Prostate gland (tissue), 2 donors: ENCODE data around the gene RAB3GAP2. TPM values are rescaled to one million over a fixed set of nuclear protein-coding genes. Genes with fewer than 3 reads are reported as not detected.
"Not testable (repeated sequence)": the region's sequence is repeated elsewhere in the genome, so short reads cannot be mapped to it uniquely, and the experiment has no call there.

Experiments used
- DNase-seq: peaks from one replicate; pipeline ENCODE4 v3.0.0-alpha.2; 2019; ENCODE audit warnings: low spot score
- H3K27ac ChIP-seq, 2 donors: fragments of 200-600 bp; sonication (generic); 2 replicates each; pipeline ENCODE4 v1.5.1; 2017 to 2019
- H3K27me3 ChIP-seq: fragments of 200-600 bp; sonication (generic); replicated peaks from 2 replicates; pipeline ENCODE4 v1.5.1; 2019; ENCODE audit not compliant: insufficient read depth
- H3K36me3 ChIP-seq, 2 donors: fragments of 200-600 bp; sonication (generic); 1 replicate in 1 of 2; 2 replicates in 1 of 2; pipeline versions ENCODE4 v1.5.1 to v1.8.1; 2017 to 2019
- H3K4me1 ChIP-seq: fragments of 200-600 bp; sonication (generic); replicated peaks from 2 replicates; pipeline ENCODE4 v1.5.1; 2019
- H3K4me3 ChIP-seq, 2 donors: fragments of 200-600 bp; sonication (generic); 2 replicates each; pipeline ENCODE4 v1.5.1; 2017 to 2019
- H3K9me3 ChIP-seq: fragments of 200-600 bp; sonication (generic); 2 replicates; pipeline ENCODE4 v1.5.1; 2017
- CTCF ChIP-seq, 4 experiments: fragments of 200-600 bp in 2 of 4; fragments of 450-650 bp in 2 of 4; sonication (generic) in 2 of 4; IDR thresholded peaks; 1 replicate in 3 of 4; 2 replicates in 1 of 4; pipeline ENCODE4 v1.5.1; 2016 to 2019; ENCODE audit warnings: antibody characterized with exemption in 4 of 4, mild to moderate bottlenecking in 2 of 4, moderate library complexity in 2 of 4
- POLR2A ChIP-seq: fragments of 450-650 bp; IDR thresholded peaks from one replicate; pipeline ENCODE4 v1.6.1; 2016; ENCODE audit warnings: antibody characterized with exemption, mild to moderate bottlenecking
- POLR2AphosphoS5 ChIP-seq: sonication (generic); formaldehyde crosslinking; IDR thresholded peaks from one replicate; pipeline ENCODE4 v1.6.1; 2017; ENCODE audit warnings: antibody characterized with exemption
- WGBS: methylation state at CpG from one replicate; pipeline ENCODE4 v1.1.5; 2018; 5-methylcytosine and 5-hydroxymethylcytosine counted together
- intact Hi-C: fragments of 100-400 bp; cut with DNase I; formaldehyde crosslinking; loops from one replicate; pipeline ENCODE4 v1.14.2; 2022
- microRNA counts, 2 donors: library from miRNA; unstranded; fragments of <30 nt; microRNA quantifications; one replicate each; lab custom pipeline; 2016 to 2017
- microRNA-seq: library from miRNA; unstranded; fragments of <30 nt; microRNA quantifications from one replicate; pipeline ENCODE4, GENCODE V29; 2016
- small RNA-seq, 2 donors: library from RNA; depleted of rRNA; stranded (forward); fragments of <200 nt; gene quantifications; one replicate each; pipeline ENCODE3, GENCODE V24; 2016
- total RNA-seq, 2 donors: library from RNA; depleted of rRNA; stranded (reverse); fragments of >200 nt; gene quantifications; one replicate each; pipeline ENCODE4 v1.1.0, GENCODE V29; 2016

RAB3GAP2 gene
- total RNA-seq, 2 donors from 2014 or later, result 17.6 to 20.7 TPM

DNA sequence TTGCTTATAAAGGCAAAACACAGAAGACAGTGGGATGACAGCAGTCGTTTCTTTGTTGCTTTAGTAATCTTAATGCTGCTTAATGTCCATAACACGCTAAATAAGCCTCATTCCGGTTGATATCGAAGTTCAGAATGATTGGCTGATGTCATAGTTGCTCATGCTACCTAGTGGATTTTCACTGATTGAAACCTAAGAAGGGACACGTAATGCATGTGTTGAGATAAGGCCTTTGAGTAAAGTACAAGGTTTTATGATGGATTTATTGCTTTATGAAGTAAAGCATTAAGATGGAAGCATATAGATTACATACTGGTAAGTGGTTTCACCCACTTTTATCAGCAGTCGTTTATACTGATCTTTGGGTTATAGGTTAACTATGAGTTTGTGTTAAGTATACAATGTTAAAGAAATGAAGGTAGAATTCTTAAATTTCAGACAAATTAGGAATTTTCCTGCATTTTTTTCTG, 153.2 kb downstream of the RAB3GAP2 start:
- Histone ChIP-seq H3K27me3 (no peaks in the 10 kb centered on the region), H3K4me3 (no peak overlapping the region), H3K9me3 (no peaks in the 10 kb centered on the region), H3K27ac (no peak overlapping the region), H3K36me3 (no peaks in the 10 kb centered on the region), H3K4me1 (no peaks in the 10 kb centered on the region)
- intact Hi-C loops, result no loop called here
- TF ChIP-seq POLR2AphosphoS5 (no peak), CTCF (IDR thresholded peaks at IDR 0.05) (no peak), POLR2A (no peak)
- no peak for DNase-seq
- WGBS, result 79% methylated on average over 6 of the region's 6 CpGs

DNA sequence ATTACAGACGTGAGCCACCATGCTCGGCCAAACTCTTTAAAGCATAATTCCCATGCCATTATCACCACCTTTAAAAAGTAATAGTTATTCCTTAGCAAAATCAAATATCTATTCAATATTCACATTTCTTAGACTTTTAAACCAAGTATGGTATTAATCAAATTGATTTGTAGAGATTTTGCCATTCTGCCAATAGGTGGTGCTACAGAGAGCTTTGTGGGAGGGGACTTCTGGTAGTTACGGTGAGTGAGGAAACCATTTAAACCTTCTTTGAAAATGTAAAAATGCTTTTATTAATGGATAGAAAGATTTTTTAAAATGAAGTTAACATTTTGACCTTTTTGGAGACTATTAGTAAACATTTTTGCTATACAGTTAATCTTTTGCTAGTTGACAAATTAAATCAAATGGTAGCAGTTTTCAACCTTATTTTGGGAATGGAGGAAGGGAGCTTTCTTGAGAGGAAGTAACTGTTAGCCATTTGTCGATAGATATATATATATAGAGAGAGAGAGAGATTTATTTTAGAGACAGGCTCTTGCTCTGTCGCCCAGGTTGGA, 159.0 kb downstream of the RAB3GAP2 start:
- Histone ChIP-seq H3K27me3 (no peaks in the 10 kb centered on the region), H3K4me1 (no peaks in the 10 kb centered on the region), H3K9me3 (no peaks in the 10 kb centered on the region), H3K27ac (no peak overlapping the region), H3K4me3 (no peak overlapping the region), H3K36me3 (no peaks in the 10 kb centered on the region)
- intact Hi-C loops, result no loop called here
- DNase-seq, result no peak
- TF ChIP-seq POLR2AphosphoS5 (no peak), CTCF (IDR thresholded peaks at IDR 0.05) (no peak), POLR2A (no peak)
- 78% methylated on average over 5 of the region's 5 CpGs for WGBS

GRCh38 chr1:220112600-220112999, 159.7 kb downstream of the RAB3GAP2 start:
- intact Hi-C loops, H3K27me3 ChIP-seq, H3K4me3 ChIP-seq, H3K9me3 ChIP-seq, H3K4me1 ChIP-seq, H3K27ac ChIP-seq, H3K36me3 ChIP-seq, DNase-seq: not testable (repeated sequence)
- WGBS, result 94% methylated on average over 4 of the region's 4 CpGs

- H3K27me3 ChIP-seq, intact Hi-C loops, H3K36me3 ChIP-seq, DNase-seq, H3K4me3 ChIP-seq, H3K27ac ChIP-seq, H3K4me1 ChIP-seq, H3K9me3 ChIP-seq: not testable (repeated sequence)
- 95% methylated on average over 6 of the region's 6 CpGs for WGBS
Observed at GRCh38 chr1:220110473-220110872, 161.8 kb downstream of the RAB3GAP2 start.

- no peaks in the 10 kb centered on the region for H3K4me1 ChIP-seq
- intact Hi-C loops, result no loop called here
- DNase-seq, result no peak
- no peaks in the 10 kb centered on the region for H3K27me3 ChIP-seq
- TF ChIP-seq CTCF (IDR thresholded peaks at IDR 0.05), result no peak
- no peak for TF ChIP-seq POLR2AphosphoS5
- TF ChIP-seq POLR2A, result no peak
- no peak overlapping the region for H3K4me3 ChIP-seq
- H3K9me3 ChIP-seq, result no peaks in the 10 kb centered on the region
- H3K36me3 ChIP-seq, result no peaks in the 10 kb centered on the region
- no peak overlapping the region for H3K27ac ChIP-seq
Observed at GRCh38 chr1:220099826-220100225, 172.4 kb downstream of the RAB3GAP2 start.

MicroRNAs within 50 kb of the gene (microRNA counts, 767-probe panel; counts per million panel counts)
- microRNA hsa-miR-194-5p (lab: Ali Mortazavi, UCI) (1,014 to 1,799 counts per million in 2 donors), microRNA hsa-miR-215 (lab: Ali Mortazavi, UCI) (2,063 to 2,436 counts per million in 2 donors), microRNA hsa-miR-664-3p (lab: Ali Mortazavi, UCI) (431 to 1,531 counts per million in 2 donors)

Small RNA genes lying within 50 kb of the gene (microRNA-seq; reads per million reads assigned to microRNA genes)
- 0.50 reads per million for gene MIR194-1
- gene MIR215, result 0.25 reads per million
- 180 reads per million, percentile 77 among the genes with 10 or more reads in this experiment for gene MIR664A

Small RNA genes lying within 50 kb of the gene (small RNA-seq; reads per million reads assigned to genes)
- gene MIR194-1, result 0 reads per million in 2 donors
- 0.37 to 0.70 reads per million in 2 donors for gene MIR215
- gene MIR664A, result 0 reads per million in 2 donors
- 0.09 to 0.70 reads per million in 2 donors for gene SNORA36B

Other genes starting within 250 kb of the RAB3GAP2 start
- gene EPRS1, start 225.9 kb downstream of the RAB3GAP2 start, total RNA-seq, result 10 to 100 TPM; 41.9 to 43.1 TPM
- 10 to 100 TPM; 20.0 to 26.1 TPM for gene BPNT1, start 182.7 kb downstream of the RAB3GAP2 start, total RNA-seq
- 10 to 100 TPM; 53.8 to 64.3 TPM for gene IARS2, start 178.3 kb downstream of the RAB3GAP2 start, total RNA-seq